ENCODE measurements around the gene KRT13.

The KRT13 gene

DNA sequence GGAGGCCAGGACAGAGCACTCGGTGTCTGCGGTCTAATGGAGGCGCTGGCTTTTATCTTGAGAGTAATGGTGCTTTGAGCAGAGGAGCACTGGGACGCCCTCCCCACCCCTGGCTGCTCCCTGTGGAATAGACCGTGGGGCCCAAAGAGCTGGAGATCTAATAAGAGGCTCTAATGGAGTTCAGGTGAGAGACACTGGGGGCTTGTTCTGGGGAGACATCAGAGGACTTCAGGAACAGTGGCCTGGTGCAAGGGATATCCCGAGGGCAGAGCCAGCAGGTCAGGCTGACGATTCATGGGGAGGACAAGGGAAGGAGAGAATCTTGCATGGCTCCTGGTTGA lies 32.2 kb upstream of the KRT13 start:
- DNase-seq = no peak

DNA sequence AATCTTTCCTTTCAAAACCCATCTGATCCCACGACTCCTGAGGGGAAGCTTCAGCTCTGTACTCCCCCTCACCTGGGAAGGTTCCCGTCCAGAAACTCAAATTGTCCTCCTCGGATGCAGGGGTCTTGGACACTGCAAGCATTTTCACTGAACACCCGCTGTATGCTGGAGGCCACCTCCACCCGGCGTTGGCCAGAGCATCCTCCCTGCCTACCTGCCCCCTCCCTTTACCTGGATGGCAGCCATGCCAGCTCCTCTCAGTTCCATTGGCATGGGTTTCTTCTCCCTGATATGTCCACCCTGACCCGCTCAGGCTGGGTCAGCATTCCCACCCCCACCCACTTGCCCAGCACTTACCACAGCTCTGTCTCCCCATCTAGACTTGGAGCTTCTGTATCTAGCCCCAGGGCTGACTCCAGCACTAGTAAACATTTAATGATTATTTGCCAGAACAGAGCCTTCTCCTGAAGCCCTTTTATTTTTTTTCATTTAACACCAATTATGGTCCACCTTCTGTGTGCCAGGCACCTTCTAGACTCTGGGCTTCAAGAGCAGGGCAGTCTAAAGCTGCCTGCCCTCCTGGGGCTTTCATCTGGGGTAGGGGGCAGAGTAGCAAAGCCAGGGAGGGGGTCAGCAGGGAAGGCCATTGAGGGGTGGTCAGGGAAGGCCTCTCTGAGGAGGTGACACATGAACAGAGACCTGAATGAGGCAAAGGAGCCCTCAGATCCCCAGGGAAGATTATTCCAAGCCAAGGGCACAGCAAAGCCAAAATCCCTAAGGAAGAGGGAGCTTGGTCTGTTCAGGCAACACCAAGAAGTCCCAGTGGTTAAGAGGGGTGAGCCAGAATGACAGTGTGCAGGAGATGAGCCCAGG lies 31.6 kb upstream of the KRT13 start:
- DNase-seq = no peak

DNA sequence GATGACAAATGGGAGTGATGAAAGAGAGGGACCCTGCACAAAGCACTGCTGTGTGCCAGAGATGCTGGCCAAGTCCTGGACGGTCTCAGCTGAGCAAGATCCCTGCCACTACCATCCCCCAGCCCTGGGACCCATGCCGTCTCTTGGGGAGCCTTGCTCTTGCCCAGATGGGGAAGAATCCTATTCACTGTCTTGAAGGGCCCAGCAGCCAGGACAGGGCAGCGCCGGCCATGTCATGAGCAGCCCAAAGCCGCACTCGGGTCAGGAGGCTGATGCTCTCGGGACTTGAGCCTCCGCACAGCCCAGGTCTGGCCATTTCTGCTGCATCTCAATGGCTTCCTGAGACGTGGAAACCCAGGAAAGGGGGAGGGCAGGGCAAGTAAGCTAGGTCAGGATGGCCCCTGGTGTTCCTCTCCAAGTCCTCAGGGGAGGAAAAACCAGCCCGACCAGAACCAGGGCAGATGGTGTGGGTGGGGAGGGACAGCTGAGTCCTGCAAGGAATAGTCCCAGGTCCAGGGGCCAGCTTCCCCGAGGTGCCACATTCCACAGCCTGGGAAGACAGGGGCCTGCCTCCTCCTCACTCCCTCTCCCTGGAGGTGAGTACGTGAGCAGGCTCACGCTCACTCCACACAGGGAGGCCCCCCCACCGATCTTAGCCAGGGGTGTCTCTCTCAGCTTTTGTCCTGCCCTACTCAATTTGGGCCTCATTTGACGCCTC lies 30.5 kb upstream of the KRT13 start:
- DNase-seq = no peak

DNA sequence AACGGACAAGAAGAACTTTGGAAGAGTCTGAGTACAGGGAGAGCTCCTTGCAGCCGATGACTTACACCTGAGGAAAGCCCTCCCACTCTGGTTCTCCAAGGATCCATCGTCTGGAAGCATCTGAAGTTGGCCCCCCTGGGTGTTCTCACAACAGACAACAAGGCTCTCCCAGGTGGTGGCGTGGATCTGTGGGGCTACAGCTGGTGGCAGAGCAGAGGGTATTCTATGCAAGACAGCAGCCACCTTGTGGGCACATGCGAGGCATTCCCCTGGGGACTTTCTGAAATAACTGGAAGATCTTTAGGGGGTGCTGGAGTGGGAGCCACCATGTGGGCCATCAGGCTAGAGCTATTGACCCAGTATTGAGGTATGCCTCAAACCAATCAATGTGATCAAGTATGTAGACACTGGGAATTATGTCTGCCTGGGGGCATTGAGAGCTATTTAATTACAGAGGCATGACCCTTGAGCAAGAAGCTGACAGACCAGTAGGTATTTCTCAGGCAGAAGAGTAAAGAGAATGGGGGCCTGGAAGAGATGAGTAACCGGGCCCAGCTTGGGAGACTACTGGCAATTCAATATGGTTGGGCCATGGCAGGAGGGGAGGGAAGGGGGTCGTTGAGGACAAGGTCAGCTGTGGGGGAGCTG lies 29.6 kb upstream of the KRT13 start:
- DNase-seq = no peak

DNA sequence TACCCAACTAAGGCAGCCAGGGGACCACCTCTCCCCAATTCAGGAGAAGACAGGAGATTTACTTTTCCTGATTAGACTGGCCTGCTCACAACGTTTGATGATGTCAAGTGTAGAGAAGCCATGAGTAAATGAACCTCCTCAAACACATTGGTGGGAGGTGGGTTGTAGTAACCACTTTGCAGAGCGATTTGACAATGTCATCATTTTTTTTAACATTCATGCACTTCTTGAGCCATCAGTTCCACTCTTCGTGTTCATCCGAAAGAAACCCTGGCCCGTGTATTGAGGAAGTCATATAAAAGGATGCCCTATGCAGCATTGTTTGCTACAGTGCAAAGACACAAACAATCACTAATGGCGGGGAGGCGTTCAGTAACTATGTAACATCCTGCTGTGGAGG lies 28.2 kb upstream of the KRT13 start:
- DNase-seq = no peak

DNA sequence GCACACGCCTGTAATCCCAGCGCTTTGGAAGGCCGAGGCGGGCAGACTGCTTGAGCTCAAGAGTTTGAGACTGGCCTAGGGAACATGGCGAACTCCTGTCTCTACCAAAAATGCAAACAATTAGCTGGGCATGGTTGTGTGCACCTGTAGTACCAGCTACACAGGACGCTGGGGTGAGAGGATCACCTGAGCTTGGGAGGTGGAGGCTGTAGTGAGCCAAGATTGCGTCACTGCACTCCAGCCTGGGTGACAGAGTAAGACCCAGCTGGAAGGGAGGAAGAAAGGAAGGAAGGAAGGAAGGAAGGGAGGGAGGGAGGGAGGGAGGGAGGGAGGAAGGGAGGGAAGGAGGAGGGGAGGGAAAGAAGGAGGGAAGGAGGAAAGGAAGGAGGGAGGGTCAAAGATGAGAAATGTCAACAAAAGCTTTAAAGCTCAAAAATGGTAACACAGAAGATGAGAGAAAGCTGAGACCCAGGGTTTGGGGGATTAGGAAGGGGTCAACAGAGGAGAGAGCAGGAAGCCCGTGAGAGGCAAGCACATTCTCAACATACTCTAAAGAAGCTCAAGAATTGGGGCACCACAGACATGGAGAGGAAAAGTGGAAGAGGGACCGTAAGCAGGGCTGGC lies 27.6 kb upstream of the KRT13 start:
- no peak for DNase-seq

DNA sequence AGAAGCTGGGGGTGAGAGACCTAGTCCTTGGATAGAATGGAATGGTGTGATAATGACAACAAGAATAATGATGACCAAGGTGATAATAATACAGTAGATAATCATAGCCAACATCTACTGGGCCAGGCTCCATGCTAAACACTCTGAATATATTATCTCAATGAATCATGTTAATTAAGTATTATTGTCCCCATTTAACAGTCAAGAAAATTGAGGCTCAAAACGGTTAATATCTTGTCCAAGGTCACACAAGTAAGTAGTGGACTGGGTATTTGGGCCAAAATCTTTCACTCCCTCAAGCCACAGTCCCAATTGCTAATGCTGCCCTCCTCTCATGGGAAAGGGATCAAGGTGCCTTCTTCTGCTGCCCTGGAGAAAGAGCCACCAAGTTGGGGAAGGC lies 26.6 kb upstream of the KRT13 start:
- no peak for DNase-seq

DNA sequence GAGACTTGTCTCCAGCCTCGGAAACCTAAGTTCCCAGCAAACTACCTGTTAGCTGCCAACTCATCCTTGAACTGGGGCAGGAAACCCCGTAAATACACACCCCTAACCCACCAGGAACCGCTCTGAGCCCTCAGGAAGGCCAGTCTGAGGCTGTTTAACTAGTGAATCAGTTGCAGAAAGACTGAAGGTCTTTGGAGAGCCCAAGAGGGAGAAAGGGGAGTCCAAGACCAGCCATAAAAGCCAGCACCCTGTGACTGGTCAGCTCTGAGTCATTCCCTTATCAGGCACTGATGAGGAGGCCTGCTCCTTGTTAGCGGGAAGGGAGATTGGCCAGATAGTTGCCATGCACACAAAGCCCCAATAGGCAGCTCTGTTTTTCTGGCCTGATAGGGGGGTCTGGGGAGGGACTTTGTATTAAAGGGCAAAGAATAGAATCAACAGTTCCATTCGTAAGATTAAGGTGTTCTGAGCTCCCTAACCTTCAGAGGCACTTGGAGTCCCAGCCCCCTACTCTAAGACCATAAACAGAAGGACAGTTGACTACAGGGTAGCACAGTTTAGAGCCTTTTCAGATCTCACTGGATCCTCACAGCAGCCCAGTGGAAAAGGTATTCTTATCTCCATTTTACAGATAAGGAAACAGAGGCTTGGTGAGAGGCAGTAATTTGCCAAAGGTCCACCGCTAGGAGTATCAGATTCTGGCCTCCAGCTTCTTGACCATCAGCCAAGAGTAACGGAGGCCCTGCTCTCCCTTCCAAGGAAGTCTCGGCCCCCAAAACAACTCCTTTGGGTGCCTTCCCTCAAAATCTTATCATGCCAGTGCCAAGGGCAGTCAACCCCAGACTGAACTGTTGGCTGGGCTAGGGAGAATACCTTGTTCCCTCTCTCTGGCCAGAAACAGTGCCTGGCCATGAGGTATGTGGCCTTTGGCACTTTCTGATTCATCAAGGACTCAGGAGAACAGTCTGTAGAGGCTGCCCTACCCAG lies 24.9 kb upstream of the KRT13 start:
- DNase-seq = no peak

DNA sequence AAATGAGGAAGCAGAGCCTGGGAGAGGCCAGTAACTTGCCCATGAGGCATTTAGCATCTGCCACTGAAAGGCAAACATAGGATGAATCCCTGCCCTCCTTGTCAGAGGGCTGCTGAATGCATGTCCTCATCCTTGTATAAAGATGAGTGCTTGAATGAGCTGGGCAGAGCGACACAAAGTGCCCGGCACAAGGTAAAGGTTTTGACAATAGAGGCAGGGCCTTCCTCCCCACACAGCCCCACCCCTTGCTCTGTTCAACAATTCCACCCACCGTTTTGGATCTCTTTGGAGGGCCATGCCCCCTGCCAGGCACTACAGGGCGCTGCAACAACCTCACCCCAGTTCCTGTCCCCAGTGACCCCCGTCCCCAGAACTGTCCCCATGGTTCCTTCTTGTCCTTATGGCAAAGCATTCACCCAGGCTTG lies 24.1 kb upstream of the KRT13 start:
- no peak for DNase-seq

DNA sequence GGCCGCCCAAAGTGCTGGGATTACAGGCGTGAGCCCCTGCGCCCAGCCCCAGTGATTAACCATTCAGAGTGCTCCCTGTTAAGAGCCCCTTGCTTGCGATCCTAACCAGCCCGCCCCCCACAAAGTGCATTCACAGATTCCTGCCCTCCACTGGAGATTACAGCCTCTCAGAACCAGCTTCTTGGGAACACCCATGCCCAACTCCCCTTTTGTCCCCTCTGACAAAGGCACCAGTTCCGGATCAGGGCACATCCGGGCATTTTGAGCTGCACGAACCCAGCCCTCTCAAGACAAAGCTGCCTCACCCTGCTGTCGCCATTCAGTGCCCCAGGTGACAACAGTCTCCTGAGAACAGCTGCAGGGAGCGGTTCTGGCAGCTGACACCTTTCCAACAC lies 23.5 kb upstream of the KRT13 start:
- no peak for DNase-seq

DNA sequence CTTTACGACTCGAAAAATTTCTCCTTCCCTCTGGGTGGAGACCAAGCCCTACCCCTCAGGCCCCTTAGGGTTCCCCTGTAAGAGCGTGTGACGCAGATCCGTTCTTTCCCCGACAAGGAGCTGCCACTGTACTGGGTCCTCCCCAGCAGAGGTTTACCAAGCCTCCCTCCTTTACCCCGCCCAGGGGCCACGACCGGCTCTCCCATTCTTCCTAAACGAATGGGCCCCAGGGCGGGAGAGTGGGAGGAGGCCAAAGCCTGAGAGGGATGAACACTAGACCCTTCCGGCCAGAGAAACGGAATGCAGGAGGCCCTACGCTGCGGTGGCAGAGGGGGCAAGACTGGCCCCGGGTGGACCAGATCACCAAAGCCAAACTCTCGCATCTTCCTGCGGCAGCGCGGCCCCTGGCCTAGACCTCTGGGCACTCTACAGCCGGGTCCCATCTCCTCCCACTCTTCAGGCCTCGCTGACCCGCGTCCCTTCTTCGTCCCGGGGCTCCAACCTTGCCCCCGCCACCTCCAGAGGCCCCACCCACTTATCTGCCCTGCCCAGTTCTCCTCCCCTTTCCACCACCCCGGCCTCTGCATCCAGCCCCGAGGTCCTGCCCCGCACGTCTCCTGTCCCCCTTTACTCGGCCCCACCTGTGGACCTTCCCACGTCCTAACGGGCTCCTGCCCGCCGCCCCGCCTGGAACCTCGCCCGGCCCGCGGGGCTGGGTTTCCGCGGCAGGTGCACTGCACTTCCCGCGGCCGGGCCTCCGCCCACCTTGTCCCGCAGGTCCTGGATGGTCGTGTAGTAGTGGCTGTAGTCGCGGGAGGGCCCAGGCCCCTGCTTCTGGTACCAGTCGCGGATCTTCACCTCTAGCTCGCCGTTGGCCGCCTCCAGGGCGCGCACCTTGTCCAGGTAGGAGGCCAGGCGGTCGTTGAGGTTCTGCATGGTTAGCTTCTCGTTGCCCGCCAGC lies 21.9 kb upstream of the KRT13 start:
- DNase-seq = no peak

DNA sequence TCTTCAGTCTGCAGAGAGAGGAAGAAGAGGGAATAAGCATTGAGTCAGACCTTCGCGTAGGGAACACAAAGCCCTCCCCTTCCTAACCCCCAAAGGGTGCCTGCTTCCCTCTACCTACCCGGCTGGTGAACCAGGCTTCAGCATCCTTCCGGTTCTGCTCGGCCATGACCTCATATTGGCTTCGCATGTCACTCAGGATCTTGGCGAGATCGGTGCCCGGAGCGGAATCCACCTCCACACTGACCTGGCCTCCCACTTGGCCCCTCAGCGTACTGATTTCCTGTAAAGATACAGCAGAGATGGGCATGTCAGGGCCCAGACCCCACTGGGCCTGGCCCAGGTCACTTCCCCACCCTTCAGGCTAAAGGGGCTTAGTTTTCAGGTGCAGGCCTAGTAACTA lies 18.8 kb upstream of the KRT13 start:
- no peak for DNase-seq

DNA sequence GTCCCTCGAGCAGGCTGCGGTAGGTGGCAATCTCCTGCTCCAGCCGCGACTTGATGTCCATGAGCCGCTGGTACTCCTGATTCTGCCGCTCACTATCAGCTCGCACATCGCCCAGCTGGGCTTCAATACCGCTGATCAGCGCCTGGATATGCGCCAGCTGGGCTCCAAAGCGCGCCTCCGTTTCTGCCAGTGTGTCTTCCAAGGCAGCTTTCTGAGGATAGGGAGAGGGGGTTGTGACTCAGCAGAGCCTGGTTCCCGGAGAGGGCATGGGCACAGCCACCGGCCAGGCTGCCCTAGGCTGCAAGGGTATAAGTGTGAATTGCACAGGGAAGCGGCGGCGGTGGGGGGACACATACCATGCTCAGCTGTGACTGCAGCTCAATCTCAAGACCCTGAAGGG lies 18.4 kb upstream of the KRT13 start:
- no peak for DNase-seq

DNA sequence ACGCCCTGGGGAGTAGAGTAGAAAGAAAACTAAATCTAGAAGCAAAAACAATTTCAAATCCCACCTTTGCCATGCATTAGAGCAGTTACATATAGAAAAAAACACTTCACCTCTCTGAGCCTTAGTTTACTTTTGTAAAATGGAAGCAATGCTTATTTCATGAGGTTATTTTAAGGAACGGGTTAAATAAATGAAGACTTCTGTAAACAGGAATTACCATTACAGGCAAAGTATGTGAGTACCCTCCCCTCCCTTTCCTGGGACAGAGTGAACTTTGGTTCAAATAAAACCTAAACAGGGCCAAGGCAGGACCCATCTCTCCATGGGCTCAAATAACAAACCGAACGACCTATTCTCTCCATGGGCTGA lies 17.8 kb upstream of the KRT13 start:
- no peak for DNase-seq

DNA sequence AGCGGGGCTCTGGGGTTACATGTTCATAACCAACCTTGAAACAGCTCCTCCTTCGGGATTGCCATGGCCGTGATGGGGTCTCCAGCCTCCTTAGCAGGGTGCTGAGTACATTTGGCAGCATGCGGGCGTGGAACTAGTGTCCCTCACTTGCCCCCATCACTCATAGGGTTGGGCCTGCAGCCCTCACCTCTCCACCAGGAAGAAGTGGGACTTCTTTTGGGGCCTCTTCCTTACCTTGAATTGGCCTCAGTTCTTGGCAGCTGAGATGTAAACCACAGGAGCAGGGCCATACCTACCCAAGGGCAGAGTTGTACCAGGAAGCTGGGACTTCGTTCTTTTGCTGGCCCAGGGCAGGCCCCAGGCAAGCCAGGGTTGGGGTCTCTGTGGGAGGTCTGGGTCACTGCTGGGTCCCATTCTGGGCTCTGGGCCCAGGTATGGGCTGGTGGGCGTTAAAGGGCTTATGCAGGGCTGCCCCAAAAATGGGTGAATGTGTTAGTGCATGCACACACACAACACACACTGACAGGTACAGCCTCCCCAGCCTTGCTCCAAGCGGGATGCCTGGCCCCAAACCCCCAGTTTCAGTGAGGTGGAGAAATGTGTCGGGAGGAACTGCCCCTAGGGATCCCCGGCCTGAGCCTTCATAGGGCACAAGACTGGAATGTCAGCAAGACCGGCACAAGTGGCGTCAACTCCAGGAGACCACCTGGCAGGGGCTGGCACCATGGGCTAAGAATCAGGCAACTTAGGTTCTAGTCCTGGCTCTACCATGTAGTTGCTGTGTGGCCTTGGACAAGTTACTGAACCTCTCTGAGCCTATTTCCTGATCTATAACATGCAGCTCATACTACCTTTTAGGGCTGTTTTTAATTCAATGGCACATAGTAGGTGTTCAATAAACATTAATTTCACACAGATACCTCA lies 17.2 kb upstream of the KRT13 start:
- no peak for DNase-seq

DNA sequence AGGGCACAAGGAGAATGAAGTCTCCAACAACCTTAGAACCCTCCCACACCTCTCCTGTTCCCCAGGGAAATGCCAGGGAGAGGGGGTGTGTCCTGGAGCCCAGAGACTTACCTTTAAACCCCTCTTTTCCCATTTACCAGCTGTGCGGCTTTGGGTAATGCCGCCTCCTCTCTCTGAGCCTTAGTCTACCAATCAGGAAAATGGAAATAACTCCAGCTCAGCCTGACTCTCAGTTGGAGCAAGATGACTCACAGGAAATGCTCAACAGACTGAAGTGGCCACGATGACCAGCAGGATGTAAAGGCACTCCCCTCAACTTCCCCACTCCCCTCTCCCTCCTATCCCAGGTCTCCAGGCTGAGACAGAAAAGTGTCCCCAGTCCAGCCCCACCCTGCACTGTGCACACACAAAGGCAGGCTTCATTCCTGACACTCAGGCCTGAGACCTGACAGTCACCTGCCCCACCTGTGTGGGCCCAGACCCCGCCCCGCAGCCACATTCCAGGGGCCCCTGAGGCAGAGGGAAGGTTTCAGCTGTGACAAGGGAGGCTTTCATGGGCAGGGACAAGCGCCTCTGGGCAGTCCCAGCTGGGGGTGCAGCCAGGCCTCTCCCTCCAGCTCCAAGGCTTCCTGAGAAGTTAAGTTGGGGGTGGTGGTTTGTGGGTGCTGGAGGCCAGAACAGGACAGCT lies 16.3 kb upstream of the KRT13 start:
- no peak for DNase-seq

DNA sequence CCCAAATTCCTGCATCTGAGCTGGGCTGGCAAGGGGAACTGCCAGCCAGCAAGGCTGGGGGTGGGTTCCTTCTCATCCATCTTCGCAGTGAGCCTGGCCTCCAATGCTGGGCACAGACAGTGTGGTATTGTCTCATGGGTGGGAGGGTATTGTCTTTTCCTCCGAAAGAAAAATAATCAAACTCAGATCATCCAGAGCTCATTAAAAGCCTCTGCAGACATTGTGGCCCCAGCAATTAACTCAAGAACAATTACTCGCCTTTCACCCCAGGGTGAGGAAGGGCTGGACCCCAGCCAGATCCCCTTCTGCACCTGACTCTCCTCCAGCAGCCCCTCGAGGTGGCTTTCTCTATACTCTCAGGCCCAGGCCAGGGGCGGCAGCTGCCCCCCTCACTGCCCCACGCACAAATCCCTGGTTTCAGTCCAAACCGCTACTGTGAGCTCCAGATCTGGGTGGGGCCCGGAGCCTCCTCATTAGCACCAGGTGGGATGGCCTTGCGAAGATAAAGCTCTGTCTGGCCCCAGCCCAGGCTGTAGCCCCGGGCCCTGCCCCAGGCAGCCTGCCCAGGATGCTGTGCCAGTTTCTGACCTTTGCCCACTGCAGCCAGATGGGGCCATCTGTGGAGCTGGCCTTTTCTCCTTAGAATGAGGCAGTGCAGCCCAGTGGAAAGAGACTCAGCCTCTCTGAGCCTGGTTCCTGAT lies 15.6 kb upstream of the KRT13 start:
- DNase-seq = no peak

DNA sequence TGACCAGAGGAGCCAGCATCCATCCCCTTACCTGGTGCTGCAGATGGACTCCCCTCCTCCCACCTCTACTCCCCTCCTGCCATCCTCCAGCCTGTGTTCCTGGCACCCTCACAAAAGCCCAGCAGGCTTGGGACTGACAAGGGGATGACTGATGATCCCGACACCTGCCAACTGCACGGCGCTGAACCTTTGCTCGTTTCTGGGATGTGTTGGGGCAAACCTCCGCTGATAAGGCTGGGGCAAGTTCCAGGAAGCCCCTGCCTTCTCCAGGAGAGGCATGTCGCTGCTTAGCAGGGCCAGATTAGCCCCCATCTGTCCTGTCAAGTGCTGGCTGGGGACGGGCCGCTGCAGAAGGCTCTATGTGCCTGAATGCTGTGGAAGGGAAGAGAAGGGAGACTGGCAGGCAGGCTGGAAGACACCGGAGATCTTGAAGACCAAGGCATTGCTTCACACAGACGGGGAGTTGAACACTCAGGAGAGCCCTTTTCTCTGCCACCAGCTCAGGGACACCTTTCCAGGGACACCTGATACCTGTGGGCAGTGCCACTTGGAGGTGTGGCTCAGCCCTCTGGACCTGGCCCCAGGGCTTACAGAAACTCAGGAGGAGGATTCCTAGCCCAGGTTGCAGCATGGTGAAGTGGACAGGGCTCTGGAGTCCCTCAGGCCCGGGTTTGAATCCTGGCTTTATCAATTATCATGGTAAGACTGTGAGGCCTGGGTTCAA lies 14.3 kb upstream of the KRT13 start:
- no peak for DNase-seq

All from T-helper 2 cell (primary cell).